AG04450 (cell line): ENCODE data around the gene DLX3. TPM values are rescaled to one million over a fixed set of nuclear protein-coding genes. Genes with fewer than 3 reads are reported as not detected.
A peak's percentile ranks its signal among the peaks of the same experiment; 100 is the strongest.

Source experiments
- CTCF ChIA-PET: fragments of 300-600, 350-600 bp; formaldehyde crosslinking; extraction: SDS; loops from one replicate; lab custom pipeline; 2022; ENCODE audit warnings: antibody characterized with exemption, inconsistent platforms; lab: Charles Lee
- POLR2A ChIA-PET: fragments of 350-600 bp; formaldehyde crosslinking; extraction: SDS; loops from one replicate; lab custom pipeline; 2021; ENCODE audit warnings: antibody characterized with exemption, inconsistent platforms; lab: Yijun Ruan, JAX
- DNase-seq: peaks from one replicate; pipeline ENCODE4 v3.0.0-alpha.2; 2011; ENCODE audit warnings: low read depth, low spot score
- H3K27ac ChIP-seq: one replicate; pipeline ENCODE4 v1.5.1; 2012; ENCODE audit warnings: low read depth, low read length, control low read depth
- H3K27me3 ChIP-seq: one replicate; pipeline ENCODE4 v1.6.0; 2012; ENCODE audit warnings: low read length; ENCODE audit not compliant: control insufficient read depth, insufficient read depth
- H3K4me3 ChIP-seq: 2 replicates; pipeline ENCODE4 v1.5.1; 2011; ENCODE audit warnings: mild to moderate bottlenecking, low read depth, low read length, control low read depth
- H3K9me3 ChIP-seq: 2 replicates; pipeline ENCODE4 v1.5.1; 2012; ENCODE audit warnings: low read length; ENCODE audit not compliant: control insufficient read depth, insufficient read depth
- CTCF ChIP-seq: IDR thresholded peaks from 2 replicates; pipeline ENCODE4 v1.5.1; 2011; ENCODE audit warnings: low read depth, low read length, control low read depth, inconsistent platforms
- polyA plus RNA-seq: library from polyadenylated mRNA; depleted of rRNA; stranded (reverse); fragments of >200 nt; gene quantifications from 2 replicates; pipeline ENCODE4 v1.2.3, GENCODE V29; 2011

DLX3 gene
- polyA plus RNA-seq, 1 experiment = not detected

DNA sequence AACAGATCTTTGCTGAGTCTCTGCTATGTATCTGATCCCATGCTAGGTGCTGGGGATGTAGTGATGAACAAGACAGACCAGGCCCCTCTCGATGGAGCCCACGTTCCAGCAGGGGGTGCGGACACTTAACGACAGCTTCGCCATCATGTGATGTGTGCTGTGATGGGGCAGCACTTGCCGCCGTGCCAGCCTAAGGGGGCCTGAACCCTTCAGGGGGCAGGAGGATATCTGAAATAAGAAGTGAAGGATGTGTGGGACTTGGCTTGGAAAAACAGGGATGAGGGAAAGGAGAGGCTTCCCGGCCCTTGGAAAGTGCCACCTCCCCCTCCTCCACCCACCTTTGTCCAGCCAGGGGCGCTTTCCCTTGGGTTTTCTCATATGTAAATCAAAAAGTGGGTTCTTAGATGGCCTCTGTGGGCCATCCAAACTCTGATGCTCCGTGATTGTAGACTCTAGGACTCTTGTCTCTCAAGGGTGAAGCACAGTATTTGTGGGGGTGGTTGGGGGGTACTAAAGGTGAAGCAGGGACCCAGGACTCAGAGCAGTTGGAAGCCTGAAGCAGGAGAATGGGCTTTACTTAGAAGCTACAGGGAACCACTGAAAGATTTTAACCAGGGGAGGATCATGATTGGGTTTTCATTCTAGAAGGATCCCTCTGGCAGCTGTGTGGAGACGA, 4.0 kb upstream of the DLX3 start:
- ChIA-PET CTCF (interaction anchor here (0.6 to 8.1 kb wide), 26 partner anchors 11 to 483 kb away, joined by 3 to 249 read pairs (median 12); partner anchors contain the start of gene PDK2), POLR2A (no interaction called here)
- peaks cover 58% of the 10 kb centered on the region for H3K27me3 ChIP-seq
- H3K9me3 ChIP-seq = peaks cover 7% of the 10 kb centered on the region; the same call in 1 of the 2 replicates
- no peak overlapping the region for H3K27ac ChIP-seq
- TF ChIP-seq CTCF = no peak
- no peak overlapping the region for H3K4me3 ChIP-seq
- DNase-seq = no peak

DNA sequence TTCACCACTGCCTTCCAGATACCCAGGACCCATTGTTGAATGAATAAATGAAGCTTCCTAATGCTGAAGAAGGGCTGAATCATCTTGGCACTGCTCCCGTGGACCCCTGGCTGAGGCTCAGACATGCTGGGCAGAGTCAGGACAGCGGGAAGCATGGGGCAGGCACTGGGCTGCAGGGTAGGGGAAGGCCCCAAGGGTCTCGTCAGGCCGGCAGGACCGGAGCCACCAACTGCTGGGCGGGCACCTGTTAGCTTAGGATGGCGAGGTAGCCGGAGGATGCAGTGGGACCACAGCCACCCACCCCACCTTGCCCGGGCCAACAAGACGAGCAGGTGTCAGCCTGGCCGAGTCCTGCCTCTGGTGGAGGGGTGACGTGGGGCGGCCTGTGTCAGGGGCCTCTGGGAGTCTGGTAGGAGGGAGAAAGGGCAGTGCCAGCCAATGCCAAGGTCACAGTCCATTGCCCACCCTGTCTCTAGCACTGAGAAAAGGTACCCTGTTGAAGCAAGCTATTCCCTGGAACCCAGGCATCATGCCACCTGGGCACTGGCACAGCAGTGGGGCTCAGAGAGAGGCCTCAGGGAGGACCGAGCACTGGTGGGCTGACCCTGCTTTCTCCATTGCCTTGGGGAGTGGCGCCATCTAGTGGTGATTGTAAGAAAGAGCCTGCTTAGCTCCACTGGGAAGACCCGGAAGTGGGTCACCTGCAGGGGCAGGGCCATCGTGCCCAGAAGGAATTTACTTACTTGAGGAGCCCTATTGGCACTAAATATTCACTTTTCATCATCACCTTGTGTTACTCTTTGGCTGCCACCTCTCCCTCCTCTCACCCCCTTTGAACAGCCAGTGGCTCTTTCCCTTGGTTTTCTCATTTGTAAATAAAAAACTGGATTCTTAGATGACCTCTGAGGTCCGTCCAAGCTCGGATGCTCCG, 3.0 kb upstream of the DLX3 start:
- H3K27me3 ChIP-seq = peaks cover 65% of the 10 kb centered on the region
- DNase-seq = peak; percentile 50
- ChIA-PET CTCF (interaction anchor here (0.6 to 8.1 kb wide), 50 partner anchors 7 to 482 kb away, joined by 3 to 249 read pairs (median 6); partner anchors contain the start of genes PDK2 and SLC35B1), POLR2A (interaction anchor here (0.6 kb wide), 1 partner anchor 185 kb away, joined by 4 read pairs; no protein-coding TSS in a partner anchor)
- H3K9me3 ChIP-seq = peaks cover 7% of the 10 kb centered on the region; the same call in 1 of the 2 replicates
- no peak overlapping the region for H3K4me3 ChIP-seq
- TF ChIP-seq CTCF = peak; percentile 90
- no peak overlapping the region for H3K27ac ChIP-seq

- H3K4me3 ChIP-seq = no peak overlapping the region
- H3K9me3 ChIP-seq = peaks cover 7% of the 10 kb centered on the region; the same call in 1 of the 2 replicates
- H3K27me3 ChIP-seq = peaks cover 71% of the 10 kb centered on the region
- H3K27ac ChIP-seq = no peak overlapping the region
- ChIA-PET CTCF (interaction anchor here (0.6 to 8.1 kb wide), 51 partner anchors 8 to 482 kb away, joined by 3 to 249 read pairs (median 6); partner anchors contain the start of genes PDK2 and SLC35B1), POLR2A (no interaction called here)
- DNase-seq = no peak
- TF ChIP-seq CTCF = no peak
Measured at GRCh38 chr17:49997301-49997650, 2.3 kb upstream of the DLX3 start.

GRCh38 chr17:49996495-49997300, 1.7 kb upstream of the DLX3 start:
- ChIA-PET POLR2A (no interaction called here), CTCF (interaction anchor here (0.6 to 8.1 kb wide), 64 partner anchors 8 to 484 kb away, joined by 3 to 249 read pairs (median 5); partner anchors contain the start of genes PDK2 and SLC35B1)
- Histone ChIP-seq H3K9me3 (peaks cover 7% of the 10 kb centered on the region; the same call in 1 of the 2 replicates), H3K27ac (no peak overlapping the region), H3K4me3 (peak overlapping the region; percentile 50), H3K27me3 (peaks cover 73% of the 10 kb centered on the region)
- no peak for DNase-seq
- TF ChIP-seq CTCF = peak; percentile 92
